Measurements from ENCODE around the gene DENND4A.

DNA sequence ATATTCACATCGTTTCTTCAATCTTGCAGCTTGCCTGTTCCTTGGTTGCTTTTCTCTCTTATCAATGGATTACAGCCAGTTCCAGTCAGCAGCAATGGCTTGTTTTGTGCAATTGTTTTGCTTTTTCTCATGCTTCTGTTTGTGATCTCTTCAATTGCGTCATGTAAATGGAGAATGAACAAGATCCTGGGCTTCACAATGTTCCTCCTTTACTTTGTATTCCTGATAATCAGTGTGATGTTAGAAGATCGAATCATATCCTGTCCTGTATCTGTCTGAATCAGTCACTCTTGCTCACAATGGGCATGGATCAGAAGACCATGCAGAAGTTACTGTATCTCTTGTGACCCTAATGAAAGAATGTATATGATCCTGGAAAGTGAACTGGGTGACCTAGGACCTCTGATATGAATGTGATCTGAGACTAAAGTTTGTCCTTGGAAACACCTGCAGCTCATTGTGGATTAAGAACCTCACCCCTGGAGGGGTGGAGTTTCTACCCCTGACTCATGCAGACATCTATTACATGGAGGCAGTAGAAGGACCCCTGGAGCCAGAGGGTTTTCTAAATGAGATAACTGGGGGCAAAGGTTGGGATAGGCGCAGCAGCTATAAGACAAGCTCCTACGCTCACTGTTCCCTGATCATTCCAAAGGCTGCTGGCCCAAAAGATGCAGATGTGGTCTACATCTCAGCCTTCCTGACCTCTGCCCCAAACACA is 138.1 kb downstream of the DENND4A start:
- no peak for TF ChIP-seq GATA2 (IDR thresholded peaks at IDR 0.05; ENCODE audit: low read depth, low read length)
- TF ChIP-seq GATA3 (IDR thresholded peaks at IDR 0.05; ENCODE audit: low read depth, low read length): no peak
